DOHH2 (cell line): ENCODE measurements around the gene C3orf20.

ENCODE experiments used
- H3F3A ChIP-seq: fragments of 200-600 bp; sonication (generic), shearing (Covaris generic); 2 replicates; pipeline ENCODE4 v1.6.0; 2016; ENCODE audit warnings: antibody characterized with exemption, mild to moderate bottlenecking; ENCODE audit not compliant: control insufficient read depth, insufficient read depth
- H3K27ac ChIP-seq: fragments of 200-600 bp; sonication (generic); 2 replicates; pipeline ENCODE4 v1.5.1; 2014; ENCODE audit warnings: low read depth, mild to moderate bottlenecking, low read length, moderate library complexity
- H3K27me3 ChIP-seq: fragments of 200-600 bp; sonication (generic); 2 replicates; pipeline ENCODE4 v1.6.1; 2014; ENCODE audit warnings: mild to moderate bottlenecking, low read length, mixed read lengths; ENCODE audit not compliant: control insufficient read depth
- H3K36me3 ChIP-seq: fragments of 200-600 bp; sonication (generic); 2 replicates; pipeline ENCODE4 v1.6.1; 2014; ENCODE audit warnings: mild to moderate bottlenecking, low read length, moderate library complexity, mixed read lengths; ENCODE audit not compliant: control insufficient read depth
- H3K4me1 ChIP-seq: fragments of 200-600 bp; sonication (generic); 2 replicates; pipeline ENCODE4 v1.6.1; 2014; ENCODE audit warnings: mild to moderate bottlenecking, low read length, mixed read lengths; ENCODE audit not compliant: control insufficient read depth
- H3K4me2 ChIP-seq: fragments of 200-600 bp; sonication (generic); 2 replicates; pipeline ENCODE4 v1.6.0; 2014; ENCODE audit warnings: mild to moderate bottlenecking, low read length, moderate library complexity
- H3K4me3 ChIP-seq: fragments of 200-600 bp; sonication (generic); 2 replicates; pipeline ENCODE4 v1.5.1; 2014; ENCODE audit warnings: mild to moderate bottlenecking, low read length, mixed read lengths
- H3K79me2 ChIP-seq: fragments of 200-600 bp; sonication (generic); 2 replicates; pipeline ENCODE4 v1.6.1; 2014; ENCODE audit warnings: mild to moderate bottlenecking, low read length, mixed read lengths; ENCODE audit not compliant: control insufficient read depth
- H3K9me2 ChIP-seq: fragments of 200-600 bp; sonication (generic); replicated peaks from 2 replicates; pipeline ENCODE4 v1.6.1; 2014; ENCODE audit warnings: mild to moderate bottlenecking, low read length, mixed read lengths; ENCODE audit not compliant: control insufficient read depth
- H3K9me3 ChIP-seq: fragments of 200-600 bp; sonication (generic); 2 replicates; pipeline ENCODE4 v1.6.1; 2014; ENCODE audit warnings: antibody characterized with exemption, low read length, mixed read lengths; ENCODE audit not compliant: control insufficient read depth, insufficient read depth
- H4K20me1 ChIP-seq: fragments of 200-600 bp; sonication (generic); 2 replicates; pipeline ENCODE4 v1.6.0; 2014; ENCODE audit warnings: low read depth, mild to moderate bottlenecking, antibody characterized with exemption, low read length, moderate library complexity; ENCODE audit not compliant: control insufficient read depth, insufficient read depth
- CTCF ChIP-seq: fragments of 200-600 bp; sonication (generic); IDR thresholded peaks from one replicate; pipeline ENCODE4 v1.5.1; 2014; ENCODE audit warnings: antibody characterized with exemption, mild to moderate bottlenecking, low read depth, low read length; ENCODE audit not compliant: poor library complexity, severe bottlenecking
- EZH2phosphoT487 ChIP-seq: fragments of 200-600 bp; sonication (generic); IDR thresholded peaks from 2 replicates; pipeline ENCODE4 v1.6.1; 2017; ENCODE audit warnings: borderline replicate concordance, mild to moderate bottlenecking, antibody characterized with exemption, low read length, moderate library complexity, mixed read lengths

C3orf20 gene

GRCh38 chr3:14799146-14799545 is 124.2 kb downstream of the C3orf20 start:
- Histone ChIP-seq H4K20me1 (0 out of 2 replicates have a peak, but pooled peaks cover 3% of the 10 kb centered on the region), H3F3A (no peaks in the 10 kb centered on the region), H3K4me3 (no peak overlapping the region), H3K79me2 (no peaks in the 10 kb centered on the region), H3K4me1 (peaks cover 2% of the 10 kb centered on the region; the same call in 1 of the 2 replicates), H3K4me2 (no peak overlapping the region), H3K27me3 (peaks cover 61% of the 10 kb centered on the region), H3K9me3 (no peaks in the 10 kb centered on the region), H3K36me3 (no peaks in the 10 kb centered on the region), H3K27ac (no peak overlapping the region), H3K9me2 (no peaks in the 10 kb centered on the region)
- TF ChIP-seq CTCF (no peak), EZH2phosphoT487 (no peak)

- H4K20me1 ChIP-seq, result 0 out of 2 replicates have a peak, but pooled peaks cover 3% of the 10 kb centered on the region
- peaks cover 60% of the 10 kb centered on the region for H3K27me3 ChIP-seq
- TF ChIP-seq CTCF (no peak), EZH2phosphoT487 (no peak)
- no peaks in the 10 kb centered on the region for H3K79me2 ChIP-seq
- no peaks in the 10 kb centered on the region for H3K9me3 ChIP-seq
- H3K4me2 ChIP-seq, result no peak overlapping the region
- no peaks in the 10 kb centered on the region for H3K9me2 ChIP-seq
- no peaks in the 10 kb centered on the region for H3F3A ChIP-seq
- peaks cover 5% of the 10 kb centered on the region; the same call in 1 of the 2 replicates for H3K4me1 ChIP-seq
- no peak overlapping the region for H3K27ac ChIP-seq
- H3K36me3 ChIP-seq, result no peaks in the 10 kb centered on the region
- H3K4me3 ChIP-seq, result no peak overlapping the region
These were observed 126.1 kb downstream of the C3orf20 start for GRCh38 chr3:14801031-14801430.

GRCh38 chr3:14801668-14802380 is 126.9 kb downstream of the C3orf20 start:
- Histone ChIP-seq H3K9me3 (no peaks in the 10 kb centered on the region), H4K20me1 (no peaks in the 10 kb centered on the region), H3K27me3 (peaks cover 65% of the 10 kb centered on the region), H3K27ac (no peak overlapping the region), H3K79me2 (no peaks in the 10 kb centered on the region), H3K36me3 (no peaks in the 10 kb centered on the region), H3K4me2 (no peak overlapping the region), H3K9me2 (no peaks in the 10 kb centered on the region), H3K4me1 (peaks cover 5% of the 10 kb centered on the region; the same call in 1 of the 2 replicates), H3K4me3 (no peak overlapping the region), H3F3A (no peaks in the 10 kb centered on the region)
- TF ChIP-seq EZH2phosphoT487, result no peak; the same call in 1 of the 2 replicates
- no peak for TF ChIP-seq CTCF
